Measurements from ENCODE around the gene EIF2B1. TPM values are rescaled to one million over a fixed set of nuclear protein-coding genes. Genes with fewer than 3 reads are reported as not detected.

Gene EIF2B1
- polyA plus RNA-seq, 1 of the 3 experiments (the other 2 are of a cell fraction), result 90.5 TPM

GRCh38 chr12:123595729-123596128 lies 37.8 kb downstream of the EIF2B1 start:
- no peak overlapping the region for H3K4me2 ChIP-seq
- no peaks in the 10 kb centered on the region for H3K4me1 ChIP-seq (ENCODE audit: control insufficient read depth in 1 of 2, insufficient read depth in 2 of 2, low read depth in 1 of 2, low read length in 1 of 2)
- no peak overlapping the region for H3K9ac ChIP-seq
- H4K20me1 ChIP-seq (ENCODE audit: insufficient read depth), result peaks cover 30% of the 10 kb centered on the region
- no peaks in the 10 kb centered on the region for H3K9me3 ChIP-seq
- CTCF ChIA-PET, result no interaction called here
- no peak for TF ChIP-seq USF1 (IDR thresholded peaks at IDR 0.05; ENCODE audit: borderline replicate concordance, low read depth)
- no peak for TF ChIP-seq RCOR1 (IDR thresholded peaks at IDR 0.05; ENCODE audit: low read length)
- TF ChIP-seq SMC3 (IDR thresholded peaks at IDR 0.05; ENCODE audit: low read depth, low read length), result no peak
- TF ChIP-seq EP300 (IDR thresholded peaks at IDR 0.05; ENCODE audit: borderline replicate concordance in 1 of 2, low read depth in 1 of 2, low read length in 1 of 2), result no peak
- no peak for TF ChIP-seq MEF2A (IDR thresholded peaks at IDR 0.05; ENCODE audit: borderline replicate concordance, low read depth)
- TF ChIP-seq RFX5 (IDR thresholded peaks at IDR 0.05; ENCODE audit: low read length), result no peak
- peaks cover 46% of the 10 kb centered on the region for H3F3A ChIP-seq (replicated peaks; ENCODE audit: insufficient read depth)
- H3K9me2 ChIP-seq, result no peaks in the 10 kb centered on the region
- H3K36me3 ChIP-seq (replicated peaks in 1 of 2; ENCODE audit: control insufficient read depth in 1 of 2, insufficient read depth in 2 of 2, low read length in 1 of 2), result peaks cover 55 to 65% of the 10 kb centered on the region in 2 experiments
- H3K4me3 ChIP-seq (ENCODE audit: low read depth in 2 of 2, low read length in 1 of 2), result no peak overlapping the region
- peaks cover 85% of the 10 kb centered on the region for H3K79me2 ChIP-seq (ENCODE audit: insufficient read depth)
- no peak for DNase-seq
- POLR2A ChIA-PET, result no interaction called here
- no peak overlapping the region for H3K27ac ChIP-seq (ENCODE audit: low read depth in 2 of 2, low read length in 1 of 2)
- no peaks in the 10 kb centered on the region for H3K27me3 ChIP-seq (ENCODE audit: insufficient read depth)
- no peak overlapping the region for H2AFZ ChIP-seq (ENCODE audit: low read depth)

- Histone ChIP-seq H3F3A (replicated peaks; ENCODE audit: insufficient read depth) (peaks cover 18% of the 10 kb centered on the region), H3K4me1 (ENCODE audit: control insufficient read depth in 1 of 2, insufficient read depth in 2 of 2, low read depth in 1 of 2, low read length in 1 of 2) (peaks cover 0 to 16% of the 10 kb centered on the region in 2 experiments; a peak in 3 of 4 replicates), H2AFZ (ENCODE audit: low read depth) (no peak overlapping the region), H3K9me2 (no peaks in the 10 kb centered on the region), H3K79me2 (ENCODE audit: insufficient read depth) (peaks cover 100% of the 10 kb centered on the region), H3K9ac (no peak overlapping the region), H3K9me3 (no peaks in the 10 kb centered on the region), H3K27me3 (ENCODE audit: insufficient read depth) (no peaks in the 10 kb centered on the region), H3K4me2 (no peak overlapping the region), H3K4me3 (ENCODE audit: low read depth in 2 of 2, low read length in 1 of 2) (no peak overlapping the region), H3K36me3 (replicated peaks in 1 of 2; ENCODE audit: control insufficient read depth in 1 of 2, insufficient read depth in 2 of 2, low read length in 1 of 2) (peaks cover 66 to 80% of the 10 kb centered on the region in 2 experiments), H3K27ac (ENCODE audit: low read depth in 2 of 2, low read length in 1 of 2) (no peak overlapping the region; a peak in 1 of 4 replicates), H4K20me1 (ENCODE audit: insufficient read depth) (peaks cover 54% of the 10 kb centered on the region)
- POLR2A ChIA-PET, result no interaction called here
- no peak for DNase-seq
- CTCF ChIA-PET, result interaction anchor here (0.8 kb wide), 1 partner anchor 227 kb away, joined by 3 read pairs; the partner anchor contains the start of gene SBNO1
- TF ChIP-seq GABPA (IDR thresholded peaks at IDR 0.05; ENCODE audit: low read depth) (no peak), TAF1 (IDR thresholded peaks at IDR 0.05; ENCODE audit: borderline replicate concordance, low read depth, low read length) (no peak), REST (IDR thresholded peaks at IDR 0.05; ENCODE audit: low read depth, low read length) (no peak)
- 82% methylated on average over 8 of the region's 8 CpGs for WGBS (ENCODE audit: low lambda C conversion rate)
Measured at GRCh38 chr12:123591702-123592481, 41.6 kb downstream of the EIF2B1 start.
